GM12878 (cell line): ENCODE data around the gene RALGPS1. TPM values are rescaled to one million over a fixed set of nuclear protein-coding genes. Genes with fewer than 3 reads are reported as not detected.

Source experiments
- ATAC-seq: fragments of 200-7000 bp; cut with Tn5 transposase; 3 replicates; pipeline ENCODE4 v1.9.1; 2020; ENCODE audit warnings: mild to moderate bottlenecking, moderate library complexity
- BruUV-seq: library from RNA; stranded (reverse); fragments of 400-500 nt; replicated peaks from 2 replicates; lab custom pipeline; 2021; lab: Mats Ljungman, UMichigan
- CTCF ChIA-PET: fragments of 300-600 bp; sonication (Branson Sonifier 250); formaldehyde crosslinking; extraction: SDS; loops from one replicate; lab custom pipeline; 2021; ENCODE audit warnings: inconsistent platforms; lab: Yijun Ruan, JAX
- POLR2A ChIA-PET: fragments of 350-600 bp; formaldehyde crosslinking; extraction: SDS; loops from one replicate; lab custom pipeline; 2021; ENCODE audit warnings: inconsistent platforms; lab: Charles Lee
- RAD21 ChIA-PET: fragments of 300-600 bp; sonication (Branson Sonifier 250); formaldehyde crosslinking; loops from one replicate; lab custom pipeline; 2023; ENCODE audit warnings: antibody characterized with exemption; ENCODE audit not compliant: unreplicated experiment; lab: Charles Lee
- SMC1A ChIA-PET: fragments of 300-600 bp; sonication (Branson Sonifier 250); formaldehyde crosslinking; loops from one replicate; lab custom pipeline; 2023; ENCODE audit not compliant: unreplicated experiment, uncharacterized antibody; lab: Charles Lee
- DNase-seq: peaks from one replicate; pipeline ENCODE4 v3.0.0-alpha.2; 2011; ENCODE audit warnings: low read depth, low spot score
- FAIRE-seq: peaks from 3 replicates; lab custom pipeline; 2011; peaks lifted over from hg19 to GRCh38; lab: Jason Lieb, UNC
- H2AFZ ChIP-seq: 2 replicates; pipeline ENCODE4 v1.6.0; 2011; ENCODE audit warnings: low read depth, low read length, control low read depth; ENCODE audit not compliant: control insufficient read depth
- H3K27ac ChIP-seq: 2 replicates; pipeline ENCODE4 v1.5.1; 2011; ENCODE audit warnings: control low read depth; ENCODE audit not compliant: control insufficient read depth, insufficient read depth
- H3K27me3 ChIP-seq, 2 experiments: replicated peaks in 1 of 2; 2 replicates each; pipeline versions ENCODE4 v1.6.0 to v1.6.1; 2011; ENCODE audit warnings: low read length in 1 of 2; ENCODE audit not compliant: control insufficient read depth in 2 of 2, insufficient read depth in 2 of 2
- H3K36me3 ChIP-seq, 2 experiments: 2 replicates each; pipeline ENCODE4 v1.5.1; 2011; ENCODE audit warnings: low read length in 1 of 2; ENCODE audit not compliant: control insufficient read depth in 2 of 2, insufficient read depth in 2 of 2
- H3K4me1 ChIP-seq: 2 replicates; pipeline ENCODE4 v1.6.1; 2011; ENCODE audit warnings: mild to moderate bottlenecking, low read length, moderate library complexity, mixed read lengths; ENCODE audit not compliant: control insufficient read depth, insufficient read depth
- H3K4me2 ChIP-seq: 2 replicates; pipeline ENCODE4 v1.6.0; 2011; ENCODE audit warnings: control low read depth; ENCODE audit not compliant: control insufficient read depth, insufficient read depth
- H3K4me3 ChIP-seq: fragments of 200-600 bp; sonication (generic); 2 replicates; pipeline ENCODE4 v1.5.1; 2016
- H3K79me2 ChIP-seq: 2 replicates; pipeline ENCODE4 v1.6.0; 2011; ENCODE audit warnings: low read length; ENCODE audit not compliant: control insufficient read depth, insufficient read depth
- H3K9ac ChIP-seq: 2 replicates; pipeline ENCODE4 v1.8.0; 2011; ENCODE audit warnings: low read length, control low read depth, mixed read lengths; ENCODE audit not compliant: control insufficient read depth, insufficient read depth
- H3K9me3 ChIP-seq: replicated peaks from 3 replicates; pipeline ENCODE4 v1.5.1; 2011; ENCODE audit warnings: mild to moderate bottlenecking, low read length; ENCODE audit not compliant: control insufficient read depth, insufficient read depth
- H4K20me1 ChIP-seq: 2 replicates; pipeline ENCODE4 v1.6.0; 2011; ENCODE audit not compliant: control insufficient read depth, insufficient read depth
- BACH1 ChIP-seq: fragments of 450-650 bp; IDR thresholded peaks from 2 replicates; pipeline ENCODE4 v1.6.1; 2017; ENCODE audit warnings: mild to moderate bottlenecking, borderline replicate concordance
- BHLHE40 ChIP-seq, 2 experiments: fragments of 450-650 bp in 1 of 2; IDR thresholded peaks; 2 replicates each; pipeline ENCODE4 v1.6.1; 2011 to 2017; ENCODE audit warnings: low read depth in 2 of 2, borderline replicate concordance in 1 of 2, improper control_type of control experiment in 1 of 2, low read length in 1 of 2, mild to moderate bottlenecking in 1 of 2
- EGR1 ChIP-seq, 2 experiments: IDR thresholded peaks; 1 replicate in 1 of 2; 2 replicates in 1 of 2; pipeline ENCODE4 v1.6.1; 2011 to 2012; ENCODE audit warnings: low read depth in 2 of 2, low read length in 2 of 2, borderline replicate concordance in 1 of 2, mild to moderate bottlenecking in 1 of 2, moderate library complexity in 1 of 2
- FOXK2 ChIP-seq: fragments of 450-650 bp; IDR thresholded peaks from 2 replicates; pipeline ENCODE4 v1.6.1; 2017; ENCODE audit warnings: mild to moderate bottlenecking, moderate library complexity
- GABPA ChIP-seq: IDR thresholded peaks from 2 replicates; pipeline ENCODE4 v1.6.1; 2014; ENCODE audit warnings: antibody characterized with exemption, low read depth, mild to moderate bottlenecking, inconsistent platforms
- JUNB ChIP-seq: IDR thresholded peaks from 2 replicates; pipeline ENCODE4 v1.6.1; 2016; ENCODE audit warnings: antibody characterized with exemption, mild to moderate bottlenecking
- JUND ChIP-seq: IDR thresholded peaks from 2 replicates; pipeline ENCODE4 v1.6.1; 2012; ENCODE audit warnings: low read depth, mild to moderate bottlenecking, low read length, improper control_type of control experiment, moderate library complexity
- KAT2A ChIP-seq: conservative IDR thresholded peaks from 2 replicates; pipeline ENCODE4 v1.6.1; 2011; ENCODE audit warnings: low read depth, low read length; ENCODE audit not compliant: control insufficient read depth
- NFYA ChIP-seq: IDR thresholded peaks from 2 replicates; pipeline ENCODE4 v1.6.1; 2011; ENCODE audit warnings: low read depth, mild to moderate bottlenecking, low read length, improper control_type of control experiment, borderline replicate concordance
- NR2C1 ChIP-seq: fragments of 450-650 bp; IDR thresholded peaks from 2 replicates; pipeline ENCODE4 v1.6.1; 2017; ENCODE audit warnings: antibody characterized with exemption, mild to moderate bottlenecking, moderate library complexity
- NR2F1 ChIP-seq: fragments of 450-650 bp; conservative IDR thresholded peaks from 2 replicates; pipeline ENCODE4 v1.6.1; 2017; ENCODE audit warnings: mild to moderate bottlenecking
- ZNF217 ChIP-seq: fragments of 450-650 bp; IDR thresholded peaks from 2 replicates; pipeline ENCODE4 v1.6.1; 2017; ENCODE audit warnings: antibody characterized with exemption, mild to moderate bottlenecking
- ZSCAN29 ChIP-seq: fragments of 450-650 bp; IDR thresholded peaks from 2 replicates; pipeline ENCODE4 v1.6.1; 2017; ENCODE audit warnings: mild to moderate bottlenecking, moderate library complexity
- WGBS: methylation state at CpG from one replicate; pipeline ENCODE4 v1.1.6; 2016; ENCODE audit warnings: low lambda C conversion rate; ENCODE audit not compliant: insufficient replicate concordance, insufficient coverage; ENCODE audit errors: missing lambda C conversion rate; 5-methylcytosine and 5-hydroxymethylcytosine counted together
- in situ Hi-C: fragments of 300-500 bp; cut with MboI; formaldehyde crosslinking; loops from 9 replicates; pipeline ENCODE4 v1.14.3; 2018; ENCODE audit warnings: mixed read lengths
- intact Hi-C: fragments of 100-400 bp; cut with micrococcal nuclease; formaldehyde crosslinking; loops from one replicate; pipeline ENCODE4 v1.14.2; 2022; ENCODE audit not compliant: unreplicated experiment
- polyA plus RNA-seq, 11 experiments: library from polyadenylated mRNA; depleted of rRNA in 4 of 11; unstranded in 6 of 11; stranded (reverse) in 5 of 11; fragments of >200 nt; fragmentation: Nextera tagmentation in 4 of 11; fragmentation: Illumina TruSeq in 1 of 11; extraction: Ambion mirVana in 4 of 11; extraction: Trizol in 1 of 11; gene quantifications; 1 replicate in 1 of 11; 2 replicates in 10 of 11; pipeline versions ENCODE4 v1.2.1 to v1.2.3, GENCODE V29; 2011 to 2016; ENCODE audit warnings: inconsistent platforms in 2 of 11, missing spikeins in 2 of 11, low read depth in 1 of 11
- total RNA-seq, 4 experiments: library from RNA; depleted of rRNA in 3 of 4; stranded (reverse); fragments of >200 nt in 3 of 4; fragmentation: Illumina TruSeq in 1 of 4; extraction: Trizol in 1 of 4; gene quantifications; 2 replicates each; pipeline versions ENCODE4 v1.2.1 to v1.2.3, GENCODE V29; 2013 to 2021
- TF ChIP-seq, protein P1 (sequence below): fragments of 450-650 bp; IDR thresholded peaks from 2 replicates; pipeline ENCODE4 v1.6.1; 2017; ENCODE audit warnings: mild to moderate bottlenecking, low read depth, inconsistent platforms; ENCODE audit not compliant: poor library complexity, severe bottlenecking
- TF ChIP-seq, protein P2 (sequence below): IDR thresholded peaks from 2 replicates; pipeline ENCODE4 v1.6.1; 2011; ENCODE audit warnings: mild to moderate bottlenecking, low read depth, low read length, moderate library complexity; ENCODE audit not compliant: insufficient replicate concordance
- TF ChIP-seq, protein P3 (sequence below): IDR thresholded peaks from 2 replicates; pipeline ENCODE4 v1.6.1; 2012; ENCODE audit warnings: low read depth, low read length, improper control_type of control experiment

RALGPS1 gene
- total and polyA plus RNA-seq, 10 of the 15 experiments (the other 5 are each of a cell fraction or from before 2014, with no cell fraction given) = 0.13 to 5.6 (median 2.7) TPM

DNA sequence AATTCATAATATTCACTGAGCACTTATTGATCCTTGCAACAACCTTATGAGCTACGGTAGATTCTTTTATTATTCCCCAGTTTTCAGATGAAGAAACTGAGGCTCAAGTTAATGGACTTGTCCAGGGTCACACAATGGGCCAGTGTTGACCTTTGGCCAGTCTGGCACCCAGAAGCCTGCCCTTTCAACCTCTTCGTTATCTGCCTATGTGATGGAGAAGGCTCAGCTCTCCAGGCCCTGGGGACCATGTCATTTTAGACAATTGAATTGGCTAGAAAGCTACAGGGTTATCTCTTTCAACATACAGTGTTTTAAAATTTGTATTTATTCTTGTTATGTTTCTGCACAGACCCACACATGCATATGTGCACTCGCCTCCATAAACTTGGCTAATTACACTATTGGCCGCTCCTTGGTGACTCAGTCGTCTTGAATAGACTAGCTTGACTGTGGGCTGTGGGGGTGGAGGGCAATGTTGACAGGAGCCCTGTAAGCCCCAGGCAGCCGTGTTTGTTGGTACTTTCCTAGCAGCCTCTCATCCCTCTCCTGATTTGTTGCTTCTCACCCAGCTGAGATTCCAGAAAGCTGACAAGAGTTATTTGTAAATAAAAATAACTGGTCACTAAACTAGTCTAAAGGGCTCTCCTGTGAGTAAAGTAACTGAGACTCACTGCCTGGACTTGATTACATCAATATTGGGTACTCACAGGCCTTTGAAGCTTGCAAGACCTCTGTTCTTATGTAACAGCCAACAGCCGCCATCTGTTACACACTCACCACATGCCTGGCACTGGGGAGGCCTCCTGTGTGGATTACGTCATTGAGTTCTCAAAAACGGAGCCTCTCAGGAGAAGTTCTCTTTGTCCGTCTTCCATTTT is 216.3 kb downstream of the RALGPS1 start:
- SMC1A ChIA-PET = interaction anchor here (1.3 to 3.3 kb wide), 7 partner anchors 9 to 166 kb away, joined by 3 to 9 read pairs (median 6); no protein-coding TSS in a partner anchor
- ATAC-seq = no peak
- RAD21 ChIA-PET = no interaction called here
- no peaks in the 10 kb centered on the region for H4K20me1 ChIP-seq
- WGBS = 79% methylated on average over 10 of the region's 10 CpGs
- POLR2A ChIA-PET = interaction anchor here (0.7 kb wide), 1 partner anchor 10 kb away, joined by 3 read pairs; no protein-coding TSS in a partner anchor
- no peaks in the 10 kb centered on the region for H3K36me3 ChIP-seq
- H3K4me3 ChIP-seq = no peak overlapping the region
- TF ChIP-seq NFYA (no peak), EGR1 (IDR thresholded peaks at IDR 0.05; ENCODE audit: borderline replicate concordance in 1 of 2, low read depth in 2 of 2, low read length in 2 of 2) (no peak), BACH1 (no peak), BHLHE40 (IDR thresholded peaks at IDR 0.05; ENCODE audit: borderline replicate concordance in 1 of 2, low read depth in 2 of 2, low read length in 1 of 2) (no peak), NR2C1 (no peak), KAT2A (no peak), JUND (no peak), ZSCAN29 (no peak), FOXK2 (no peak), JUNB (no peak), ZNF217 (no peak), NR2F1 (no peak), GABPA (no peak)
- TF ChIP-seq, protein P1, sequence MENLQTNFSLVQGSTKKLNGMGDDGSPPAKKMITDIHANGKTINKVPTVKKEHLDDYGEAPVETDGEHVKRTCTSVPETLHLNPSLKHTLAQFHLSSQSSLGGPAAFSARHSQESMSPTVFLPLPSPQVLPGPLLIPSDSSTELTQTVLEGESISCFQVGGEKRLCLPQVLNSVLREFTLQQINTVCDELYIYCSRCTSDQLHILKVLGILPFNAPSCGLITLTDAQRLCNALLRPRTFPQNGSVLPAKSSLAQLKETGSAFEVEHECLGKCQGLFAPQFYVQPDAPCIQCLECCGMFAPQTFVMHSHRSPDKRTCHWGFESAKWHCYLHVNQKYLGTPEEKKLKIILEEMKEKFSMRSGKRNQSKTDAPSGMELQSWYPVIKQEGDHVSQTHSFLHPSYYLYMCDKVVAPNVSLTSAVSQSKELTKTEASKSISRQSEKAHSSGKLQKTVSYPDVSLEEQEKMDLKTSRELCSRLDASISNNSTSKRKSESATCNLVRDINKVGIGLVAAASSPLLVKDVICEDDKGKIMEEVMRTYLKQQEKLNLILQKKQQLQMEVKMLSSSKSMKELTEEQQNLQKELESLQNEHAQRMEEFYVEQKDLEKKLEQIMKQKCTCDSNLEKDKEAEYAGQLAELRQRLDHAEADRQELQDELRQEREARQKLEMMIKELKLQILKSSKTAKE = no peak
- TF ChIP-seq, protein P2, sequence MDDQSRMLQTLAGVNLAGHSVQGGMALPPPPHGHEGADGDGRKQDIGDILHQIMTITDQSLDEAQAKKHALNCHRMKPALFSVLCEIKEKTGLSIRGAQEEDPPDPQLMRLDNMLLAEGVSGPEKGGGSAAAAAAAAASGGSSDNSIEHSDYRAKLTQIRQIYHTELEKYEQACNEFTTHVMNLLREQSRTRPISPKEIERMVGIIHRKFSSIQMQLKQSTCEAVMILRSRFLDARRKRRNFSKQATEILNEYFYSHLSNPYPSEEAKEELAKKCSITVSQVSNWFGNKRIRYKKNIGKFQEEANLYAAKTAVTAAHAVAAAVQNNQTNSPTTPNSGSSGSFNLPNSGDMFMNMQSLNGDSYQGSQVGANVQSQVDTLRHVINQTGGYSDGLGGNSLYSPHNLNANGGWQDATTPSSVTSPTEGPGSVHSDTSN = no peak
- TF ChIP-seq, protein P3, sequence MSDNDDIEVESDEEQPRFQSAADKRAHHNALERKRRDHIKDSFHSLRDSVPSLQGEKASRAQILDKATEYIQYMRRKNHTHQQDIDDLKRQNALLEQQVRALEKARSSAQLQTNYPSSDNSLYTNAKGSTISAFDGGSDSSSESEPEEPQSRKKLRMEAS = no peak
- no peak overlapping the region for H3K9ac ChIP-seq
- in situ Hi-C loops = no loop called here
- BruUV-seq = no TSS peak
- H3K79me2 ChIP-seq = no peaks in the 10 kb centered on the region
- no peaks in the 10 kb centered on the region for H3K9me3 ChIP-seq
- CTCF ChIA-PET = interaction anchor here (0.7 to 1.2 kb wide), 3 partner anchors 35 to 54 kb away, joined by 3 read pairs; no protein-coding TSS in a partner anchor
- H3K4me2 ChIP-seq = no peak overlapping the region
- no peaks in the 10 kb centered on the region for H3K4me1 ChIP-seq
- H3K27me3 ChIP-seq = no peaks in the 10 kb centered on the region
- H2AFZ ChIP-seq = no peak overlapping the region
- H3K27ac ChIP-seq = no peak overlapping the region
- no peak for FAIRE-seq
- DNase-seq = no peak
- intact Hi-C loops = no loop called here
